Measurements from ENCODE around the gene DNAH1.
A peak's percentile ranks its signal among the peaks of the same experiment; 100 is the strongest.

- TF ChIP-seq BRF2 (CRISPR knock-in tag; IDR thresholded peaks at IDR 0.05) (no peak), SIN3A (IDR thresholded peaks at IDR 0.05; ENCODE audit: borderline replicate concordance, low read depth, low read length) (no peak), YY1 (IDR thresholded peaks at IDR 0.05; ENCODE audit: insufficient read depth, insufficient replicate concordance, low read depth, low read length) (no peak), ZNF430 (CRISPR knock-in tag; IDR thresholded peaks at IDR 0.05) (no peak), CTCF (CRISPR knock-in tag; IDR thresholded peaks at IDR 0.05) (peak; percentile 93), MXI1 (IDR thresholded peaks at IDR 0.05; ENCODE audit: borderline replicate concordance, low read depth, low read length) (no peak), POLR2AphosphoS5 (IDR thresholded peaks at IDR 0.05; ENCODE audit: low read depth, low read length) (no peak)
These were observed 24.5 kb upstream of the DNAH1 start for GRCh38 chr3:52291508-52292181.
